Choroid plexus epithelial cell (primary cell): ENCODE data around the gene AK9.
"Not testable (repeated sequence)": the region's sequence is repeated elsewhere in the genome, so short reads cannot be mapped to it uniquely, and the experiment has no call there.

Source experiments
- DNase-seq: peaks from one replicate; pipeline ENCODE4 v3.0.0-alpha.2; 2010; ENCODE audit warnings: low read depth
- H3K4me3 ChIP-seq: 2 replicates; pipeline ENCODE4 v1.5.1; 2011; ENCODE audit warnings: low read depth, mild to moderate bottlenecking, control low read depth, low read length, moderate library complexity
- CTCF ChIP-seq: conservative IDR thresholded peaks from 2 replicates; pipeline ENCODE4 v1.5.1; 2011; ENCODE audit warnings: low read depth, mild to moderate bottlenecking, control low read depth, inconsistent platforms, low read length, moderate library complexity

AK9 gene

GRCh38 chr6:109714166-109714565, 23.2 kb upstream of the AK9 start:
- no peak overlapping the region for H3K4me3 ChIP-seq
- no peak for DNase-seq
- no peak for TF ChIP-seq CTCF

DNA sequence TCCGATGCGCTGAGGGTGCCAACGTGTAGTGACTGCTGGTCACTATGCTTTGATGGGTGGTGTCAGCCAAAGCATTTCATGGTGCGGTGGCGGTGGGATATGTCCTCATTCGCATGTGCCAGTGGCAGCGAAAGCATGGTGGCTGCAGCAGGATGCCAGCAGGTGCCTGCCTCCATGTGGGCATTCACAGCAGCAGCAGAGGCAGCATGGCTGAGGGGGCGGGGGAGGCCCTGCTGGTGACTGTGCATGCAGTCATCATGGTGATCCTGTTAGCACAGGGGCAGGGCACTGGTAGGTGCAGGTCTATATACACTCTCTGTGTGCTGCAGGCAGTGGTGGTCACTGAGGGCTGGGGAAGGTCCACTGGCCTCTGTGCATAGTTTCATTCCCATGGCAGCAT, 22.1 kb upstream of the AK9 start:
- TF ChIP-seq CTCF: no peak
- H3K4me3 ChIP-seq: no peak overlapping the region
- DNase-seq: no peak

- not testable (repeated sequence) for H3K4me3 ChIP-seq, DNase-seq
These were observed 17.1 kb upstream of the AK9 start for GRCh38 chr6:109708099-109708498.

DNA sequence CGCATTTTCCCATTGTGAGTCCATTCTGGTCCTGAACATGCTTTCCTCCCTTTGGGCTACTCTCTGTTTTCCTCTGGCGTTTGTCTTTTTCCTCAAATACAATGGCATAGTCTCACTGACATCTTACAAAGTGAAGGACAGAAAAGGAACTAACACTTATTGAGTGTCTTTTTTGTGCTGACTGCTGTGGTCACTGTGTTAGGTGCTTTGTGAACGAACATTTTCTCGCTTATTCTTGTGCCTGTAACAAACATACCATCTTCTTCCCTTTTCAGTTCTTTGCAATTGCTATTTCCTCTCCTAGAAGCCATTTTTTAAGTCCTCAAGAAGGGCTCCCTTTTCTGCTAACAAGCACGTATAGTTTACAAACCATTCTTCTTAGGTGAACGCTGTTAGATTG, 15.5 kb upstream of the AK9 start:
- DNase-seq: no peak
- H3K4me3 ChIP-seq: no peak overlapping the region
- no peak for TF ChIP-seq CTCF

- DNase-seq: peak; percentile 95
- no peak overlapping the region for H3K4me3 ChIP-seq
- TF ChIP-seq CTCF: peak; percentile 100
These were observed 14.3 kb upstream of the AK9 start for GRCh38 chr6:109705258-109705657.

GRCh38 chr6:109702791-109703190, 11.8 kb upstream of the AK9 start:
- TF ChIP-seq CTCF: no peak
- no peak overlapping the region for H3K4me3 ChIP-seq

GRCh38 chr6:109701774-109702173, 10.8 kb upstream of the AK9 start:
- no peak overlapping the region for H3K4me3 ChIP-seq
- TF ChIP-seq CTCF: no peak
- DNase-seq: no peak

More at GRCh38 chr6:109702791-109703190, 11.8 kb upstream of the AK9 start:
- DNase-seq: no peak

DNA sequence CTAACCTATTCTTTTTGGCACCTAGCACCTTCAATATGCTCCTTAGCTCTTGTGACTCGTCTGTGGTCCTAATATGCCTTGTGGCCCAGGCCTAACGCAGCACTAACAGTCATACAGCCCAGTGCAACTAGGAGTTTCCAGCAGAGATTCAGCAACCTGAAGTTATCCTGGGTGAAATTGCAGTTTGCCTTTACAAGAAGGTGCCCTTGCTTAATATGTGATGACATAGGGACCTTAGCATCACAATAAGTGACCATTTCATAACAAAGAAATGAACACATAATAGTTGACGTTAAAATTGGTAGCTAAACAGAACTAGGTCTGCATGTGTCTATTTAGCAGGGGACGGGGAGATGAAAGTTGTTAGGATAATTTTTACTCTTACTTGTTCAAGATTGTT, 10.2 kb upstream of the AK9 start:
- TF ChIP-seq CTCF: no peak
- DNase-seq: no peak
- H3K4me3 ChIP-seq: no peak overlapping the region
